Right cardiac atrium (tissue), 5 donors: Measurements from ENCODE around the gene TMEM9B. TPM values are rescaled to one million over a fixed set of nuclear protein-coding genes. Genes with fewer than 3 reads are reported as not detected.
A peak's percentile ranks its signal among the peaks of the same experiment; 100 is the strongest.

Experiments
- ATAC-seq, 2 donors: fragments of 200-7000 bp; cut with Tn5 transposase; one replicate each; pipeline versions ENCODE4 v1.8.0 to v1.9.1; 2020; ENCODE audit warnings: moderate library complexity in 2 of 2, mild to moderate bottlenecking in 1 of 2
- DNase-seq, 3 donors: peaks; one replicate each; pipeline ENCODE4 v3.0.0-alpha.2; 2020
- H3K27ac ChIP-seq: one replicate; pipeline ENCODE4 v1.5.1; 2013; ENCODE audit warnings: mild to moderate bottlenecking, low read length, control low read depth, moderate library complexity
- H3K27me3 ChIP-seq: one replicate; pipeline ENCODE4 v1.6.1; 2013; ENCODE audit not compliant: control insufficient read depth, insufficient read depth
- H3K4me1 ChIP-seq: one replicate; pipeline ENCODE4 v1.6.1; 2013; ENCODE audit warnings: low read length; ENCODE audit not compliant: control insufficient read depth, insufficient read depth
- H3K4me3 ChIP-seq: one replicate; pipeline ENCODE4 v1.5.1; 2013; ENCODE audit warnings: low read length, control low read depth
- H3K9me3 ChIP-seq: one replicate; pipeline ENCODE4 v1.6.1; 2013; ENCODE audit warnings: low read length; ENCODE audit not compliant: control insufficient read depth
- WGBS: extraction: QIAGEN DNeasy Blood & Tissue Kit; methylation state at CpG from one replicate; pipeline ENCODE4 v1.1.7; 2013; 5-methylcytosine and 5-hydroxymethylcytosine counted together
- intact Hi-C, 4 donors: fragments of 100-400 bp; cut with DNase I; formaldehyde crosslinking; loops; one replicate each; pipeline versions ENCODE4 v1.11.0 to v1.14.0; 2022 to 2023
- polyA plus RNA-seq: library from polyadenylated mRNA; stranded (reverse); fragments of 200-250 nt; gene quantifications from one replicate; pipeline ENCODE4 v1.2.3, GENCODE V29; 2013
- total RNA-seq, 4 donors: library from RNA; stranded (reverse); fragmentation: NEBNext Ultra II Directional; extraction: Animal tissue kit (Norgen Biotek cat#: 25700); gene quantifications; one replicate each; pipeline ENCODE4 v1.2.1, GENCODE V29; 2021
- donor health status: healthy with polysubstance abuse.
- donor health status: DM: no; HTN: yes; CAD: no.
- donor health status: DM: no; HTN: no; CAD: no.
- donor health status: DM: no; HTN: yes; CAD: no; lungs with severe emphysema.
- donor health status: DM: yes; HTN: yes; CAD: no.

TMEM9B gene
- total and polyA plus RNA-seq, 5 donors, result 37.2 to 56.8 (median 41.5) TPM

GRCh38 chr11:8928981-8929615 lies 35.1 kb downstream of the TMEM9B start:
- Histone ChIP-seq H3K27ac (no peak overlapping the region), H3K4me1 (no peaks in the 10 kb centered on the region), H3K9me3 (no peaks in the 10 kb centered on the region), H3K4me3 (no peak overlapping the region), H3K27me3 (no peaks in the 10 kb centered on the region)
- 87% methylated on average over 9 of the region's 9 CpGs for WGBS
- intact Hi-C loops, result no loop called here
- DNase-seq (no peak), ATAC-seq (no peak)

- no peak overlapping the region for H3K4me3 ChIP-seq
Measured at GRCh38 chr11:8928205-8928604, 36.0 kb downstream of the TMEM9B start.

GRCh38 chr11:8927233-8927632 lies 37.0 kb downstream of the TMEM9B start:
- intact Hi-C loops, result no loop called here
- no peak for ATAC-seq
- Histone ChIP-seq H3K27me3 (no peaks in the 10 kb centered on the region), H3K4me3 (no peak overlapping the region), H3K9me3 (no peaks in the 10 kb centered on the region), H3K4me1 (no peaks in the 10 kb centered on the region), H3K27ac (no peak overlapping the region)
- WGBS, result 82% methylated on average over 5 of the region's 5 CpGs
- no peak for DNase-seq

More at GRCh38 chr11:8928205-8928604, 36.0 kb downstream of the TMEM9B start:
- ATAC-seq (no peak), DNase-seq (no peak)
- no peaks in the 10 kb centered on the region for H3K27me3 ChIP-seq
- H3K9me3 ChIP-seq, result no peaks in the 10 kb centered on the region
- H3K27ac ChIP-seq, result no peak overlapping the region
- 96% methylated on average over 4 of the region's 4 CpGs for WGBS
- intact Hi-C loops, result no loop called here
- H3K4me1 ChIP-seq, result no peaks in the 10 kb centered on the region

- intact Hi-C loops, result no loop called here
- WGBS, result 92% methylated on average over 5 of the region's 5 CpGs
- DNase-seq (no peak), ATAC-seq (no peak)
- Histone ChIP-seq H3K27me3 (no peaks in the 10 kb centered on the region), H3K27ac (no peak overlapping the region), H3K4me3 (no peak overlapping the region), H3K9me3 (no peaks in the 10 kb centered on the region), H3K4me1 (no peaks in the 10 kb centered on the region)
Measured at GRCh38 chr11:8926236-8926635, 38.0 kb downstream of the TMEM9B start.

GRCh38 chr11:8925711-8926110 lies 38.5 kb downstream of the TMEM9B start:
- H3K9me3 ChIP-seq, result no peaks in the 10 kb centered on the region
- no peak for ATAC-seq
- no peak for DNase-seq
- WGBS, result 96% methylated on average over 5 of the region's 5 CpGs
- intact Hi-C loops, result no loop called here
- no peak overlapping the region for H3K4me3 ChIP-seq
- no peak overlapping the region for H3K27ac ChIP-seq
- no peaks in the 10 kb centered on the region for H3K27me3 ChIP-seq
- H3K4me1 ChIP-seq, result no peaks in the 10 kb centered on the region

GRCh38 chr11:8922691-8923090 lies 41.6 kb downstream of the TMEM9B start:
- ATAC-seq, result no peak
- Histone ChIP-seq H3K4me1 (no peaks in the 10 kb centered on the region), H3K9me3 (no peaks in the 10 kb centered on the region), H3K4me3 (no peak overlapping the region), H3K27ac (no peak overlapping the region), H3K27me3 (no peaks in the 10 kb centered on the region)
- DNase-seq, result no peak
- intact Hi-C loops, result no loop called here
- WGBS, result 80% methylated on average over 5 of the region's 5 CpGs

- Histone ChIP-seq H3K4me3 (no peak overlapping the region), H3K27me3 (no peaks in the 10 kb centered on the region), H3K27ac (no peak overlapping the region), H3K4me1 (peaks cover 2% of the 10 kb centered on the region), H3K9me3 (no peaks in the 10 kb centered on the region)
- ATAC-seq, result peak in 1 of 2 donors; percentile 38
- no peak for DNase-seq
- intact Hi-C loops, result loop anchor here in 1 of 4 donors (10.0 kb wide), 1 partner anchor 218 kb away; no protein-coding TSS in a partner anchor
- WGBS, result 66% methylated on average over 5 of the region's 5 CpGs
Measured at GRCh38 chr11:8917157-8917825, 47.0 kb downstream of the TMEM9B start.

- no peaks in the 10 kb centered on the region for H3K27me3 ChIP-seq
- peak overlapping the region; percentile 2 for H3K4me3 ChIP-seq
- H3K4me1 ChIP-seq, result peaks cover 2% of the 10 kb centered on the region
- H3K27ac ChIP-seq, result peak overlapping the region; percentile 59
- ATAC-seq, result no peak
- WGBS, result 30% methylated on average over 4 of the region's 4 CpGs
- no peaks in the 10 kb centered on the region for H3K9me3 ChIP-seq
- no peak for DNase-seq
- intact Hi-C loops, result loop anchor here in 1 of 4 donors (5.0 to 10.0 kb wide), 2 partner anchors 48 to 220 kb away; partner anchors contain the start of gene TMEM9B
Measured at GRCh38 chr11:8914661-8915018, 49.6 kb downstream of the TMEM9B start.

GRCh38 chr11:8913961-8914660 lies 50.1 kb downstream of the TMEM9B start:
- WGBS, result 13% methylated on average over 9 of the region's 9 CpGs
- intact Hi-C loops, result loop anchor here in 1 of 4 donors (5.0 to 10.0 kb wide), 2 partner anchors 48 to 221 kb away; partner anchors contain the start of gene TMEM9B
- Histone ChIP-seq H3K4me3 (peak overlapping the region; percentile 2), H3K27me3 (no peaks in the 10 kb centered on the region), H3K9me3 (no peaks in the 10 kb centered on the region), H3K4me1 (peaks cover 2% of the 10 kb centered on the region), H3K27ac (peak overlapping the region; percentile 59)
- ATAC-seq (no peak), DNase-seq (peak in 2 of 3 donors; percentile 60 to 64)

GRCh38 chr11:8911029-8911823 lies 53.0 kb downstream of the TMEM9B start, which contains the start of gene AKIP1:
Gene AKIP1 (plus strand): TSS chr11:8911189. CDS start chr11:8911450, 261 bp downstream.
- ATAC-seq, result peak; percentile 98
- intact Hi-C loops, result loop anchor here in 1 of 4 donors (5.0 to 10.0 kb wide), 2 partner anchors 51 to 224 kb away; partner anchors contain the start of gene TMEM9B

More at GRCh38 chr11:8911029-8911823, 53.0 kb downstream of the TMEM9B start, which contains the start of gene AKIP1:
- Histone ChIP-seq H3K27ac (peak within 1 kb of the TSS; percentile 92), H3K27me3 (no peaks in the 10 kb centered on the region), H3K4me1 (no peaks in the 10 kb centered on the region), H3K4me3 (peak within 1 kb of the TSS; percentile 66), H3K9me3 (no peaks in the 10 kb centered on the region)
- under 1% methylated on average over 68 of the region's 68 CpGs for WGBS
- peak; percentile 98 to 99 (median 99) for DNase-seq
